SK-N-SH (cell line): ENCODE results near the gene BTBD9. TPM values are rescaled to one million over a fixed set of nuclear protein-coding genes. Genes with fewer than 3 reads are reported as not detected.

Experiments
- CTCF ChIA-PET: fragments of 300-600, 350-600 bp; formaldehyde crosslinking; extraction: SDS; loops from one replicate; lab custom pipeline; 2021; lab: Yijun Ruan, JAX
- POLR2A ChIA-PET: fragments of 350-600 bp; sonication (Branson Sonifier 250); formaldehyde crosslinking; extraction: SDS; loops from one replicate; lab custom pipeline; 2020; ENCODE audit warnings: antibody characterized with exemption, inconsistent platforms; lab: Yijun Ruan, JAX
- DNase-seq: peaks from one replicate; pipeline ENCODE4 v3.0.0; 2012
- H2AFZ ChIP-seq: fragments of 200-600 bp; sonication (generic); 2 replicates; pipeline ENCODE4 v1.8.1; 2016; ENCODE audit warnings: antibody characterized with exemption, mild to moderate bottlenecking, low read depth
- H3F3A ChIP-seq: fragments of 200-600 bp; sonication (generic); replicated peaks from 2 replicates; pipeline ENCODE3; 2016; ENCODE audit warnings: antibody characterized with exemption, mild to moderate bottlenecking; ENCODE audit not compliant: insufficient read depth
- H3K27ac ChIP-seq, 2 experiments: fragments of 200-500 bp in 1 of 2; fragments of 200-600 bp in 1 of 2; sonication (Bioruptor generic) in 1 of 2; sonication (generic), shearing (Covaris generic) in 1 of 2; 2 replicates each; pipeline versions ENCODE4 v1.5.1 to v1.6.1; 2014 to 2016; ENCODE audit warnings: low read depth in 2 of 2, inconsistent platforms in 1 of 2, low read length in 1 of 2, mild to moderate bottlenecking in 1 of 2, mixed read lengths in 1 of 2
- H3K27me3 ChIP-seq: fragments of 200-600 bp; sonication (generic), shearing (Covaris generic); 2 replicates; pipeline ENCODE4 v1.6.1; 2016; ENCODE audit warnings: mixed run types; ENCODE audit not compliant: insufficient read depth
- H3K36me3 ChIP-seq, 2 experiments: fragments of 200-500 bp in 1 of 2; fragments of 200-600 bp in 1 of 2; sonication (Bioruptor generic) in 1 of 2; sonication (generic) in 1 of 2; replicated peaks in 1 of 2; 2 replicates each; pipeline versions ENCODE3 to v1.5.1; 2014 to 2016; ENCODE audit warnings: low read length in 1 of 2, mild to moderate bottlenecking in 1 of 2; ENCODE audit not compliant: insufficient read depth in 2 of 2, control insufficient read depth in 1 of 2
- H3K4me1 ChIP-seq, 2 experiments: fragments of 200-500 bp in 1 of 2; fragments of 200-600 bp in 1 of 2; sonication (Bioruptor generic) in 1 of 2; sonication (generic), shearing (Covaris generic) in 1 of 2; 2 replicates each; pipeline versions ENCODE4 v1.5.1 to v1.6.1; 2014 to 2016; ENCODE audit warnings: low read depth in 1 of 2, low read length in 1 of 2, mixed run types in 1 of 2; ENCODE audit not compliant: insufficient read depth in 2 of 2, control insufficient read depth in 1 of 2
- H3K4me2 ChIP-seq: fragments of 200-600 bp; sonication (generic), shearing (Covaris generic); 2 replicates; pipeline ENCODE4 v1.6.1; 2017; ENCODE audit warnings: mixed run types
- H3K4me3 ChIP-seq, 2 experiments: fragments of 200-500 bp in 1 of 2; fragments of 200-600 bp in 1 of 2; sonication (Bioruptor generic) in 1 of 2; sonication (generic), shearing (Covaris generic) in 1 of 2; 2 replicates each; pipeline versions ENCODE4 v1.5.1 to v1.8.1; 2014 to 2016; ENCODE audit warnings: low read depth in 2 of 2, inconsistent platforms in 1 of 2, low read length in 1 of 2, mild to moderate bottlenecking in 1 of 2, mixed read lengths in 1 of 2, moderate library complexity in 1 of 2
- H3K79me2 ChIP-seq: fragments of 200-600 bp; sonication (generic); 2 replicates; pipeline ENCODE4 v1.8.1; 2017; ENCODE audit warnings: mild to moderate bottlenecking; ENCODE audit not compliant: insufficient read depth
- H3K9ac ChIP-seq: fragments of 200-600 bp; sonication (generic); 2 replicates; pipeline ENCODE4 v1.6.1; 2017; ENCODE audit warnings: mixed run types
- H3K9me2 ChIP-seq: fragments of 200-600 bp; sonication (generic); 2 replicates; pipeline ENCODE4 v1.6.1; 2017; ENCODE audit warnings: mixed run types
- H3K9me3 ChIP-seq: fragments of 200-600 bp; sonication (generic); 2 replicates; pipeline ENCODE4 v1.6.1; 2017; ENCODE audit warnings: mixed run types, mild to moderate bottlenecking, moderate library complexity
- H4K20me1 ChIP-seq: fragments of 200-600 bp; sonication (generic); 2 replicates; pipeline ENCODE4 v1.6.1; 2017; ENCODE audit warnings: mild to moderate bottlenecking, mixed run types; ENCODE audit not compliant: insufficient read depth
- CHD2 ChIP-seq: fragments of 150-350 bp; IDR thresholded peaks from 2 replicates; pipeline ENCODE4 v1.6.1; 2018; ENCODE audit warnings: low read length; ENCODE audit not compliant: partially characterized antibody
- ELF1 ChIP-seq: IDR thresholded peaks from 2 replicates; pipeline ENCODE4 v1.4.0; 2012
- FOXJ3 ChIP-seq: sonication (generic); formaldehyde crosslinking; IDR thresholded peaks from 2 replicates; pipeline ENCODE4 v1.5.1; 2020; ENCODE audit warnings: mild to moderate bottlenecking, missing genetic modification reagents
- FOXM1 ChIP-seq: IDR thresholded peaks from 2 replicates; pipeline ENCODE4 v1.4.0; 2012; ENCODE audit warnings: low read depth, mild to moderate bottlenecking
- JUND ChIP-seq: IDR thresholded peaks from 2 replicates; pipeline ENCODE4 v1.4.0; 2012
- MXI1 ChIP-seq: IDR thresholded peaks from 2 replicates; pipeline ENCODE4 v1.6.1; 2012; ENCODE audit warnings: mild to moderate bottlenecking, low read depth, low read length, improper control_type of control experiment
- NFIC ChIP-seq: IDR thresholded peaks from 2 replicates; pipeline ENCODE4 v1.4.0; 2012; ENCODE audit warnings: borderline replicate concordance
- NRF1 ChIP-seq: IDR thresholded peaks from 2 replicates; pipeline ENCODE4 v1.6.1; 2012; ENCODE audit warnings: low read depth, mild to moderate bottlenecking, low read length
- POLR2AphosphoS5 ChIP-seq: IDR thresholded peaks from 2 replicates; pipeline ENCODE4 v1.6.1; 2012; ENCODE audit warnings: low read depth, low read length
- RAD21 ChIP-seq: IDR thresholded peaks from 2 replicates; pipeline ENCODE4 v1.6.1; 2012; ENCODE audit warnings: mild to moderate bottlenecking, low read length
- RCOR1 ChIP-seq: fragments of 150-350 bp; IDR thresholded peaks from 2 replicates; pipeline ENCODE4 v1.6.1; 2017; ENCODE audit warnings: antibody characterized with exemption, low read length
- RXRA ChIP-seq: IDR thresholded peaks from 2 replicates; pipeline ENCODE4 v1.4.0; 2012; ENCODE audit warnings: low read depth, mild to moderate bottlenecking, borderline replicate concordance
- SIN3A ChIP-seq: IDR thresholded peaks from 2 replicates; pipeline ENCODE4 v1.6.1; 2012; ENCODE audit warnings: low read depth, mild to moderate bottlenecking, low read length, moderate library complexity, borderline replicate concordance
- YY1 ChIP-seq: IDR thresholded peaks from 2 replicates; pipeline ENCODE4 v1.4.0; 2012; ENCODE audit warnings: low read depth, mild to moderate bottlenecking
- WGBS: methylation state at CpG from one replicate; pipeline ENCODE4 v1.1.6; 2017; ENCODE audit warnings: low lambda C conversion rate; 5-methylcytosine and 5-hydroxymethylcytosine counted together
- polyA plus RNA-seq, 3 experiments: library from polyadenylated mRNA; depleted of rRNA; stranded (reverse); fragments of >200 nt; gene quantifications; 2 replicates each; pipeline ENCODE4 v1.2.3, GENCODE V29; 2012
- TF ChIP-seq, protein P1 (sequence below): IDR thresholded peaks from 2 replicates; pipeline ENCODE4 v1.6.1; 2012; ENCODE audit warnings: mild to moderate bottlenecking, low read depth, low read length, moderate library complexity
- TF ChIP-seq, protein P2 (sequence below): fragments of 150-350 bp; IDR thresholded peaks from 2 replicates; pipeline ENCODE4 v1.6.1; 2017; ENCODE audit warnings: antibody characterized with exemption, low read length, low read depth, borderline replicate concordance
- TF ChIP-seq, protein P3 (sequence below): IDR thresholded peaks from 2 replicates; pipeline ENCODE4 v1.4.0; 2012; ENCODE audit warnings: low read depth, borderline replicate concordance
- TF ChIP-seq, protein P4 (sequence below): IDR thresholded peaks from 2 replicates; pipeline ENCODE4; 2012
- TF ChIP-seq, protein P5 (sequence below): fragments of 200-600 bp; sonication (generic); IDR thresholded peaks from 2 replicates; pipeline ENCODE4 v1.6.1; 2017; ENCODE audit warnings: antibody characterized with exemption, mild to moderate bottlenecking, moderate library complexity
- TF ChIP-seq, protein P6 (sequence below): fragments of 150-350 bp; IDR thresholded peaks from 2 replicates; pipeline ENCODE4 v1.6.1; 2016; ENCODE audit warnings: mild to moderate bottlenecking, low read depth, low read length

The BTBD9 gene
- polyA plus RNA-seq, 1 of the 3 experiments (the other 2 are of a cell fraction) = 2.2 TPM

DNA sequence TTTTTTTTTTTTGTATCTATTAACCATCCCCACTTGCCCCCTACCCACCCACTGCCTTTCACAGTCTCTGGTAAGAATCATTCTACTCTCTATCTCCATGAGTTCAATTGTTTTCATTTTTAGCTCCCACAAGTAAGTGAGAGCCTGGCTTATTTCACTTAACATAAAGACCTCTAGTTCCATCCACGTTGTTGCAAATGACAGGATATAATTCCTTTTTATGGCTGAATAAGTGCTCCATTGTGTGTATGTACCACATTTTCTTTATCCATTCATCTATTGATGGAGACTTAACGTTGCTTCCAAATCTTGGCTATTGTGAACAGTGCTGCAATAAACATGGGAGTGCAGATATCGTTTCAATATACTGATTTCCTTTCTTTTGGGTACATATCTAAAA lies 328.5 kb downstream of the BTBD9 start (continued):
- TF ChIP-seq, protein P1, sequence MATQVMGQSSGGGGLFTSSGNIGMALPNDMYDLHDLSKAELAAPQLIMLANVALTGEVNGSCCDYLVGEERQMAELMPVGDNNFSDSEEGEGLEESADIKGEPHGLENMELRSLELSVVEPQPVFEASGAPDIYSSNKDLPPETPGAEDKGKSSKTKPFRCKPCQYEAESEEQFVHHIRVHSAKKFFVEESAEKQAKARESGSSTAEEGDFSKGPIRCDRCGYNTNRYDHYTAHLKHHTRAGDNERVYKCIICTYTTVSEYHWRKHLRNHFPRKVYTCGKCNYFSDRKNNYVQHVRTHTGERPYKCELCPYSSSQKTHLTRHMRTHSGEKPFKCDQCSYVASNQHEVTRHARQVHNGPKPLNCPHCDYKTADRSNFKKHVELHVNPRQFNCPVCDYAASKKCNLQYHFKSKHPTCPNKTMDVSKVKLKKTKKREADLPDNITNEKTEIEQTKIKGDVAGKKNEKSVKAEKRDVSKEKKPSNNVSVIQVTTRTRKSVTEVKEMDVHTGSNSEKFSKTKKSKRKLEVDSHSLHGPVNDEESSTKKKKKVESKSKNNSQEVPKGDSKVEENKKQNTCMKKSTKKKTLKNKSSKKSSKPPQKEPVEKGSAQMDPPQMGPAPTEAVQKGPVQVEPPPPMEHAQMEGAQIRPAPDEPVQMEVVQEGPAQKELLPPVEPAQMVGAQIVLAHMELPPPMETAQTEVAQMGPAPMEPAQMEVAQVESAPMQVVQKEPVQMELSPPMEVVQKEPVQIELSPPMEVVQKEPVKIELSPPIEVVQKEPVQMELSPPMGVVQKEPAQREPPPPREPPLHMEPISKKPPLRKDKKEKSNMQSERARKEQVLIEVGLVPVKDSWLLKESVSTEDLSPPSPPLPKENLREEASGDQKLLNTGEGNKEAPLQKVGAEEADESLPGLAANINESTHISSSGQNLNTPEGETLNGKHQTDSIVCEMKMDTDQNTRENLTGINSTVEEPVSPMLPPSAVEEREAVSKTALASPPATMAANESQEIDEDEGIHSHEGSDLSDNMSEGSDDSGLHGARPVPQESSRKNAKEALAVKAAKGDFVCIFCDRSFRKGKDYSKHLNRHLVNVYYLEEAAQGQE = no peak
- TF ChIP-seq RXRA (no peak), RAD21 (no peak), MXI1 (no peak), RCOR1 (no peak), NFIC (no peak), FOXJ3 (CRISPR knock-in tag) (no peak)
- TF ChIP-seq, protein P2, sequence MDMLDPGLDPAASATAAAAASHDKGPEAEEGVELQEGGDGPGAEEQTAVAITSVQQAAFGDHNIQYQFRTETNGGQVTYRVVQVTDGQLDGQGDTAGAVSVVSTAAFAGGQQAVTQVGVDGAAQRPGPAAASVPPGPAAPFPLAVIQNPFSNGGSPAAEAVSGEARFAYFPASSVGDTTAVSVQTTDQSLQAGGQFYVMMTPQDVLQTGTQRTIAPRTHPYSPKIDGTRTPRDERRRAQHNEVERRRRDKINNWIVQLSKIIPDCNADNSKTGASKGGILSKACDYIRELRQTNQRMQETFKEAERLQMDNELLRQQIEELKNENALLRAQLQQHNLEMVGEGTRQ = no peak

DNA sequence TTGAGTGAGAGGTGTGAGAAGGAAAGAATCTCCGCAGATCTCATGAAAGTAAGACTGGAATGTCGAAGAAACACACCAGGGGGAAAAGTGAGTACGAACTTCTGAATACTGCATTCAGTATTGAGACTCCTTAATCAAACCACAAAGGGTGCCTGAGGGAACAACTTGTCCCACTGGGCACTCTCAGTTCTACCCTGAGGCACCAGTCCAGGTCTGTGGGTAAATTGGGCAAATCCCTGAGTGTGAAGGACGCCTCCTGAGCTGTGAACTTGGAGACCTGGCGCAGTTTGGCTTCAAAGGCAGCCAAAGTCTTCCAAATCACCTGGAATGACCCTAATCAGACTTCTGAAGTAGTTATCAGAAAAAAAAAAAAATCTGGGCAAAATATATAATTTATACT lies 329.7 kb downstream of the BTBD9 start:
- Histone ChIP-seq H3K36me3 (no peaks in the 10 kb centered on the region), H2AFZ (no peak overlapping the region), H3K27me3 (no peaks in the 10 kb centered on the region), H3K9ac (no peak overlapping the region), H3K79me2 (no peaks in the 10 kb centered on the region), H3K9me2 (no peaks in the 10 kb centered on the region), H3K27ac (no peak overlapping the region), H3K4me2 (no peak overlapping the region), H3K4me3 (no peak overlapping the region), H3F3A (no peaks in the 10 kb centered on the region), H3K4me1 (peaks cover 10 to 15% of the 10 kb centered on the region in 2 experiments; a peak in 3 of 4 replicates), H4K20me1 (no peaks in the 10 kb centered on the region), H3K9me3 (no peaks in the 10 kb centered on the region)
- no peak for DNase-seq
- TF ChIP-seq, protein P3, sequence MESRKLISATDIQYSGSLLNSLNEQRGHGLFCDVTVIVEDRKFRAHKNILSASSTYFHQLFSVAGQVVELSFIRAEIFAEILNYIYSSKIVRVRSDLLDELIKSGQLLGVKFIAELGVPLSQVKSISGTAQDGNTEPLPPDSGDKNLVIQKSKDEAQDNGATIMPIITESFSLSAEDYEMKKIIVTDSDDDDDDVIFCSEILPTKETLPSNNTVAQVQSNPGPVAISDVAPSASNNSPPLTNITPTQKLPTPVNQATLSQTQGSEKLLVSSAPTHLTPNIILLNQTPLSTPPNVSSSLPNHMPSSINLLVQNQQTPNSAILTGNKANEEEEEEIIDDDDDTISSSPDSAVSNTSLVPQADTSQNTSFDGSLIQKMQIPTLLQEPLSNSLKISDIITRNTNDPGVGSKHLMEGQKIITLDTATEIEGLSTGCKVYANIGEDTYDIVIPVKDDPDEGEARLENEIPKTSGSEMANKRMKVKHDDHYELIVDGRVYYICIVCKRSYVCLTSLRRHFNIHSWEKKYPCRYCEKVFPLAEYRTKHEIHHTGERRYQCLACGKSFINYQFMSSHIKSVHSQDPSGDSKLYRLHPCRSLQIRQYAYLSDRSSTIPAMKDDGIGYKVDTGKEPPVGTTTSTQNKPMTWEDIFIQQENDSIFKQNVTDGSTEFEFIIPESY = no peak
- TF ChIP-seq, protein P4, sequence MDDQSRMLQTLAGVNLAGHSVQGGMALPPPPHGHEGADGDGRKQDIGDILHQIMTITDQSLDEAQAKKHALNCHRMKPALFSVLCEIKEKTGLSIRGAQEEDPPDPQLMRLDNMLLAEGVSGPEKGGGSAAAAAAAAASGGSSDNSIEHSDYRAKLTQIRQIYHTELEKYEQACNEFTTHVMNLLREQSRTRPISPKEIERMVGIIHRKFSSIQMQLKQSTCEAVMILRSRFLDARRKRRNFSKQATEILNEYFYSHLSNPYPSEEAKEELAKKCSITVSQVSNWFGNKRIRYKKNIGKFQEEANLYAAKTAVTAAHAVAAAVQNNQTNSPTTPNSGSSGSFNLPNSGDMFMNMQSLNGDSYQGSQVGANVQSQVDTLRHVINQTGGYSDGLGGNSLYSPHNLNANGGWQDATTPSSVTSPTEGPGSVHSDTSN = no peak
- TF ChIP-seq SIN3A = no peak
- no peak for TF ChIP-seq NFIC
- TF ChIP-seq, protein P5, sequence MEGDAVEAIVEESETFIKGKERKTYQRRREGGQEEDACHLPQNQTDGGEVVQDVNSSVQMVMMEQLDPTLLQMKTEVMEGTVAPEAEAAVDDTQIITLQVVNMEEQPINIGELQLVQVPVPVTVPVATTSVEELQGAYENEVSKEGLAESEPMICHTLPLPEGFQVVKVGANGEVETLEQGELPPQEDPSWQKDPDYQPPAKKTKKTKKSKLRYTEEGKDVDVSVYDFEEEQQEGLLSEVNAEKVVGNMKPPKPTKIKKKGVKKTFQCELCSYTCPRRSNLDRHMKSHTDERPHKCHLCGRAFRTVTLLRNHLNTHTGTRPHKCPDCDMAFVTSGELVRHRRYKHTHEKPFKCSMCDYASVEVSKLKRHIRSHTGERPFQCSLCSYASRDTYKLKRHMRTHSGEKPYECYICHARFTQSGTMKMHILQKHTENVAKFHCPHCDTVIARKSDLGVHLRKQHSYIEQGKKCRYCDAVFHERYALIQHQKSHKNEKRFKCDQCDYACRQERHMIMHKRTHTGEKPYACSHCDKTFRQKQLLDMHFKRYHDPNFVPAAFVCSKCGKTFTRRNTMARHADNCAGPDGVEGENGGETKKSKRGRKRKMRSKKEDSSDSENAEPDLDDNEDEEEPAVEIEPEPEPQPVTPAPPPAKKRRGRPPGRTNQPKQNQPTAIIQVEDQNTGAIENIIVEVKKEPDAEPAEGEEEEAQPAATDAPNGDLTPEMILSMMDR = no peak
- TF ChIP-seq CHD2 = no peak
- no peak for TF ChIP-seq NRF1
- no peak for TF ChIP-seq JUND
- no peak for TF ChIP-seq FOXJ3 (CRISPR knock-in tag)
- TF ChIP-seq RXRA = no peak
- TF ChIP-seq, protein P2 = no peak
- TF ChIP-seq ELF1 = no peak
- TF ChIP-seq RAD21 = no peak
- TF ChIP-seq YY1 = no peak
- TF ChIP-seq POLR2AphosphoS5 = no peak
- no peak for TF ChIP-seq MXI1
- no peak for TF ChIP-seq FOXM1
- TF ChIP-seq, protein P6, sequence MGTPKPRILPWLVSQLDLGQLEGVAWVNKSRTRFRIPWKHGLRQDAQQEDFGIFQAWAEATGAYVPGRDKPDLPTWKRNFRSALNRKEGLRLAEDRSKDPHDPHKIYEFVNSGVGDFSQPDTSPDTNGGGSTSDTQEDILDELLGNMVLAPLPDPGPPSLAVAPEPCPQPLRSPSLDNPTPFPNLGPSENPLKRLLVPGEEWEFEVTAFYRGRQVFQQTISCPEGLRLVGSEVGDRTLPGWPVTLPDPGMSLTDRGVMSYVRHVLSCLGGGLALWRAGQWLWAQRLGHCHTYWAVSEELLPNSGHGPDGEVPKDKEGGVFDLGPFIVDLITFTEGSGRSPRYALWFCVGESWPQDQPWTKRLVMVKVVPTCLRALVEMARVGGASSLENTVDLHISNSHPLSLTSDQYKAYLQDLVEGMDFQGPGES = no peak
- CTCF ChIA-PET = no interaction called here
- POLR2A ChIA-PET = no interaction called here
- 94% methylated on average over 5 of the region's 5 CpGs for WGBS
